HG03378 (cell line): Measurements from ENCODE around the gene FOXP2.
A peak's percentile ranks its signal among the peaks of the same experiment; 100 is the strongest.
"Not testable (repeated sequence)": the region's sequence is repeated elsewhere in the genome, so short reads cannot be mapped to it uniquely, and the experiment has no call there.

Experiments used
- ATAC-seq: cut with Tn5 transposase; IDR thresholded peaks from one replicate; pipeline ENCODE4 v1.9.1; 2021; ENCODE audit warnings: mild to moderate bottlenecking, moderate library complexity; ENCODE audit not compliant: unreplicated experiment

The FOXP2 gene

DNA sequence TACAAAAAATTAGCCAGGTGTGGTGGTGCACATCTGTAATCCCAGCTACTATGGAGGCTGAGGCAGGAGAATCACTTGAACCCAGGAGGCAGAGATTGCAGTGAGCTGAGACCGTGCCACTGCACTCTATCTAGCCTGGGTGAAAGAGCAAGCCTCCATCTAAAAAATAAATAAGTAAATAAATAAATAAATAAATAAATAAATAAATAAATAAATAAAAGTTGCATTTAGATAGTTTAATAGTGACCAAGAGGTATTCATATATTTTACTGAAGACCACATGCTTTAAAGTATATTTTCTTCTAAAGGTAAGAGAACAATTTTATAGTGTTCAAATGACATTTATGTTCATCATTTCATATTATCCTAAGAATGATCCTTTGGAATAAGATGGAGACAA is 82.9 kb downstream of the FOXP2 start:
- not testable (repeated sequence) for ATAC-seq

GRCh38 chr7:114502454-114503254 is 88.0 kb downstream of the FOXP2 start:
- no peak for ATAC-seq

- no peak for ATAC-seq
Measured at GRCh38 chr7:114504586-114504985, 90.0 kb downstream of the FOXP2 start.

GRCh38 chr7:114507381-114507780 is 92.8 kb downstream of the FOXP2 start:
- ATAC-seq, result no peak

- ATAC-seq, result no peak
Measured at GRCh38 chr7:114508086-114508485, 93.5 kb downstream of the FOXP2 start.

GRCh38 chr7:114510824-114511223 is 96.2 kb downstream of the FOXP2 start:
- ATAC-seq, result not testable (repeated sequence)

DNA sequence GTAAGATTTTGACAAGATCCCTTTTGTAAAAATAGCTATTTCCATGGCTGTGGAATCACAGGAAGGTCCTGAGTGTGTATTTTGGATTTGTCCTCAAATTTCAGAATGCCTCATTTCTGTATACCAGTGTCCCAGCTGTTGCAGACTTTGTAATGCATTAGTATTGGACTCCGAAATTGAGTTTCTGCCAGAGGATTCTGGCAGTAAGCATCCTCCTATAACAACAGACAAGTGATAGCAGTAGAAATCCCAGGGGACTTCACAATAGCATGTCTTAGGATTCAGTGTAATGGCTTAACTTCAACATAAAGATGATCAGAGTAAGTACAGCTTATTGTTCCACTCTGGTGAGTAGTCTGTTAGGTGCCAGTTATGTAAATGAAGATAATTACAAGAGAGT is 104.6 kb downstream of the FOXP2 start:
- ATAC-seq, result no peak

GRCh38 chr7:114522081-114522480 is 107.5 kb downstream of the FOXP2 start:
- ATAC-seq, result no peak

DNA sequence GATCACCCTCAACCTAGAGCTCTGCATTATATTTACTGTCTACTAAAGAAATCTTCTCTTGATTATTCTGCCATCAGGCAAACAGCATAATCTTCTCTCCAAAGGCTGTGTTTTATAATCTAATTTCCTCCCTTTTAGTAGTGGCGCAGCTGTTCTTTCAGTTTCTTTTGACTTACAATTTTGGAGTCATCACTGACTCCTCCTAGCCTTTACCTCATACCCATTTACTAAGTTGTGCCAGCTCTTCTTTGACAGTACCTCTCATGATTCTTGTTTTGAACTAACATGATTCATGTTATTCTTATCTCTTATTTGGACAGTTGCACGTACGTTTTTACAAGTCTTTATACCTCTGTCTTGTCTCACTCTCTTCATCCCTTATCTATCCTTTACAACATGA is 113.0 kb downstream of the FOXP2 start:
- ATAC-seq, result no peak

GRCh38 chr7:114530057-114530611 is 115.5 kb downstream of the FOXP2 start:
- ATAC-seq, result no peak

DNA sequence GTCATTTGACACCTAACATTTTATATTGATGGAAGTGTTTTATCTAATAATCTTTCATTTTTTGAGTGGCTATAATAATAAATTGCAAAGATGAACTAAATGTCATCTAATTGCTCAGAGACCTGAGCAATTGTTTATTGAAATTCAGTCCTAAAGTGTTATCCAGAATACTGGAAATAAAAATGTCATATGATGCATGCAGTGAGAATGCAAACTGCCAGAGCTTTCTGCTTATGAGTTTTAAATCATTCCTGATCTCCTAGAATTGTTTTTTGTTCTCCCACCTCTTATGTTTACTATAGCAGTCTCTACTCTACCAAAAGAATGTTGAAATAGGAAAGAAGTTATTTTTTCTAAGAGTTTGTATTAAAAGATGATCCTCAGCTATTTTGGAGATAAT is 116.7 kb downstream of the FOXP2 start:
- no peak for ATAC-seq

DNA sequence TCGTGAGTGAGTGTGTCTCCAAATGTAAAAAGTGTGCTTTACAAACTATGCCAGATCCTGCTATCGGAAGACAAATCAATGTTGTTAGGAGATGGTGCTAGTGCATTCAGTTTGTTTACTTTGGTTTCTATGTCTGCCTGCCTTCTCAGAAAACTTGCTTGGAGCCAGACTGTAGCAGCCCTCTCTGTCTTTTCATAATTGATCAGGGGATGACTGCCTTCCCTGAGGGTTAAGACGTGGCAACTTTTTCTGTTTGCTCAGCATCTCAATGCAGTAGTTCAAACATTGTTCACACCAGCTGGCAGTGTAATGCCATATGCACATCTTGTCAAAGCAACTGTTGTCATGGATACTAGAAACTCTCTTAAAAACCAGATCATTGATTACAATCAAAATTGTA is 118.5 kb downstream of the FOXP2 start:
- no peak for ATAC-seq

GRCh38 chr7:114534953-114535352 is 120.3 kb downstream of the FOXP2 start:
- ATAC-seq, result no peak

DNA sequence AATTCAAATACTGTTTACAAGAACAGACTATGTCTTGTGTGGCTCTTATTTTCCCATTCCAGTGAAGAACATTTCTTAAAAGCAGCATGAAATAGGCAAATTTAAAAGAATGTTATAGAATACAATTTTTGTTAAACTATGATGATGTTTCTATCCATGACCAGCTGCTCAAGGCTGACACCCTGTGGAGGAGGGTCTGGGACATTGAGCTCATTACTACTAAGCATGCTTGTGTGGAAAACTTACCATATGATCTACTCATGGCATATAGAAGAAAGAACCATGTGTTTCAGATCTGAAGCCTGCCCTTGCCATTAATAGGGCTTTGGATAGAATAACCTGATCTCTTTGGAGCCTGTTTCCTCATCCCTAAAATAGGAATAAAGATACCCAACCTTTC is 125.0 kb downstream of the FOXP2 start:
- ATAC-seq, result no peak

GRCh38 chr7:114540291-114540690 is 125.7 kb downstream of the FOXP2 start:
- ATAC-seq, result no peak

DNA sequence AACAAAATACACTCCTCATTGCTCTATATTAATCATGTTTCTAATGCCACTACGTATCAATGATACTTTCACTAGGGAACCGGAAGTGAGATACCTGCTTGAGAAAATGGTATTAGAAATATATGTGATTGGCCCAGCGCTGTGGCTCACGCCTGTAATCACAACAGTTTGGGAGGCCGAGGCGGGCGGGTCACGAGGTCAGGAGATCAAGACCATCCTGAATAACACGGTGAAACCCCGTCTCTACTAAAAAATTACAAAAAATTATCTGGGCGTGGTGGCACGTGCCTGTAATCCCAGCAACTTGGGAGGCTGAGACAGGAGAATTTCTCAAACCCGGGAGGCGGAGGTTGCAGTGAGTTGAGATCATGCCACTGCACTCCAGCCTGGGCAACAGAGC is 132.7 kb downstream of the FOXP2 start:
- not testable (repeated sequence) for ATAC-seq

- no peak for ATAC-seq
Measured at GRCh38 chr7:114548081-114548980, 133.7 kb downstream of the FOXP2 start.

- peak; percentile 88 for ATAC-seq
Measured at GRCh38 chr7:114554781-114555537, 140.3 kb downstream of the FOXP2 start.

GRCh38 chr7:114567416-114567815 is 152.8 kb downstream of the FOXP2 start:
- ATAC-seq, result no peak

DNA sequence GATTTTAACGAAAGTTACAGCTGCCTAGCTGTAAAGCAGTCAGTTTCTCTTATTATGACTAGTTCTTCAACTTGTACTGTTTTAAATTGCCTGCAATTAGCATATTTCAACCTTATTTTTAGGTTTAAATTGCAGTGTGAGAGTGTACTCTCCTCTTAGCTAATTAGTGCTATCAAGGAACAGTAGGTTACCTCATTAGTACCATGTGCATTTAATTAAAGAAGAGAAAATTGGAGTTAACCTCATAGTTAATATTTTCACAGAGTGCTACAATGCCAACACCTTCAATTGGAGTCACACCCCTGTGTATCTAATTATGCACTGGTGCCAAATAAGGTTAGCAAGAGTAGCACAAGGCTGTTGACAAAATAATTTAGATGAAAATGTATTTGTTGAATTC is 154.6 kb downstream of the FOXP2 start:
- no peak for ATAC-seq

DNA sequence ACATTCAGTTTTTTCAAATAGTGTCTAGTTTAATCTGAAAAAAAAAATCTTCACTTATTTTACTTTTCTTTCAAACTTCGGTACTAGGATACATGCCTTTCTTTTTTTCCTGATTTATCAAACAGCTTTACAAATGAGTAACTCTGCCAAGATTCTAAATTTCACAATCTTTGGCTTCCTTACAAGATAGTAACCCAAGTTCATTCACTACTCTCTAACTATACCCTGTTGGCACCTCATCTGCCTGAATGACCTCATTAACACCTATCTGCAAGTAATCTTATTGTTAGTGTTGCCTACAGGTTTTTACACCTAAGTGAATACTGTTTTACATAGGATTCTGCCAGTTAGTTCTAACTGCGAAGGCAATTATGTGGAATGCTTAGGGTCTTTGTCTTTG is 159.8 kb downstream of the FOXP2 start:
- no peak for ATAC-seq
